Mesenchymal stem cell (in vitro differentiated cells and primary cell): ENCODE results near the gene SLC7A14.

Source experiments
- DNase-seq: peaks from one replicate; pipeline ENCODE4 v3.0.0-alpha.2; 2013
- H2AFZ ChIP-seq: one replicate; pipeline ENCODE4 v1.6.1; 2013; ENCODE audit warnings: low read depth, mild to moderate bottlenecking, control low read depth, inconsistent platforms, low read length, moderate library complexity
- H2AK5ac ChIP-seq: 2 replicates; pipeline ENCODE4 v1.6.1; 2013; ENCODE audit warnings: low read length, moderate library complexity, mild to moderate bottlenecking, inconsistent platforms; ENCODE audit not compliant: severe bottlenecking
- H2BK120ac ChIP-seq: one replicate; pipeline ENCODE4 v1.6.1; 2013; ENCODE audit warnings: low read depth, mild to moderate bottlenecking, inconsistent platforms, low read length, moderate library complexity
- H2BK12ac ChIP-seq, 2 experiments: one replicate each; pipeline ENCODE4 v1.6.1; 2013; ENCODE audit warnings: inconsistent platforms in 2 of 2, low read length in 2 of 2, mild to moderate bottlenecking in 2 of 2, moderate library complexity in 2 of 2, control low read depth in 1 of 2
- H2BK15ac ChIP-seq: one replicate; pipeline ENCODE4 v1.6.1; 2013; ENCODE audit warnings: mild to moderate bottlenecking, low read depth, inconsistent platforms; ENCODE audit not compliant: poor library complexity, severe bottlenecking
- H2BK5ac ChIP-seq: 2 replicates; pipeline ENCODE4 v1.6.1; 2013; ENCODE audit warnings: low read depth, mild to moderate bottlenecking, low read length, control low read depth, inconsistent platforms; ENCODE audit not compliant: poor library complexity, severe bottlenecking
- H3K14ac ChIP-seq, 2 experiments: one replicate each; pipeline ENCODE4 v1.6.1; 2013; ENCODE audit warnings: inconsistent platforms in 2 of 2, low read length in 2 of 2, control low read depth in 1 of 2, mild to moderate bottlenecking in 1 of 2, moderate library complexity in 1 of 2
- H3K18ac ChIP-seq, 2 experiments: one replicate each; pipeline ENCODE4 v1.6.1; 2013; ENCODE audit warnings: inconsistent platforms in 2 of 2, low read length in 2 of 2, control low read depth in 1 of 2, low read depth in 1 of 2, mild to moderate bottlenecking in 1 of 2
- H3K23ac ChIP-seq, 2 experiments: one replicate each; pipeline ENCODE4 v1.6.1; 2013; ENCODE audit warnings: inconsistent platforms in 2 of 2, low read length in 2 of 2, mild to moderate bottlenecking in 2 of 2, moderate library complexity in 2 of 2, control low read depth in 1 of 2
- H3K27ac ChIP-seq: 2 replicates; pipeline ENCODE4 v1.5.1; 2013; ENCODE audit warnings: mild to moderate bottlenecking, moderate library complexity, low read length, control low read depth, inconsistent platforms; ENCODE audit not compliant: poor library complexity, severe bottlenecking
- H3K27me3 ChIP-seq, 2 experiments: 2 replicates each; pipeline versions ENCODE4 v1.6.1 to v1.7.0; 2013; ENCODE audit warnings: low read length in 2 of 2, mild to moderate bottlenecking in 2 of 2, moderate library complexity in 2 of 2, control low read depth in 1 of 2, inconsistent platforms in 1 of 2; ENCODE audit not compliant: control insufficient read depth in 1 of 2, insufficient read depth in 1 of 2
- H3K36me3 ChIP-seq, 2 experiments: 2 replicates each; pipeline versions ENCODE4 v1.6.1 to v1.7.0; 2013; ENCODE audit warnings: low read length in 2 of 2, control low read depth in 1 of 2, inconsistent platforms in 1 of 2, low read depth in 1 of 2, mild to moderate bottlenecking in 1 of 2; ENCODE audit not compliant: insufficient read depth in 2 of 2, control insufficient read depth in 1 of 2
- H3K4ac ChIP-seq, 2 experiments: one replicate each; pipeline ENCODE4 v1.6.1; 2013; ENCODE audit warnings: inconsistent platforms in 2 of 2, low read length in 2 of 2, mild to moderate bottlenecking in 2 of 2, moderate library complexity in 2 of 2, control low read depth in 1 of 2, low read depth in 1 of 2
- H3K4me1 ChIP-seq: 2 replicates; pipeline ENCODE4 v1.6.1; 2013; ENCODE audit warnings: low read depth, low read length, control low read depth; ENCODE audit not compliant: control insufficient read depth, insufficient read depth
- H3K4me2 ChIP-seq: 2 replicates; pipeline ENCODE4 v1.6.1; 2013; ENCODE audit warnings: low read length, mild to moderate bottlenecking, inconsistent platforms; ENCODE audit not compliant: poor library complexity, severe bottlenecking
- H3K4me3 ChIP-seq, 2 experiments: 2 replicates each; pipeline versions ENCODE4 v1.5.1 to v1.7.0; 2013; ENCODE audit warnings: low read length in 2 of 2, mild to moderate bottlenecking in 2 of 2, control low read depth in 1 of 2, low read depth in 1 of 2; ENCODE audit not compliant: insufficient read depth in 1 of 2
- H3K79me1 ChIP-seq: replicated peaks from 2 replicates; pipeline ENCODE4 v1.6.1; 2013; ENCODE audit warnings: mild to moderate bottlenecking, control low read depth, low read length, inconsistent platforms; ENCODE audit not compliant: poor library complexity, severe bottlenecking
- H3K9ac ChIP-seq: 2 replicates; pipeline ENCODE4 v1.7.0; 2013; ENCODE audit warnings: mild to moderate bottlenecking, low read length, moderate library complexity
- H3K9me3 ChIP-seq: 2 replicates; pipeline ENCODE4 v1.7.0; 2013; ENCODE audit warnings: mild to moderate bottlenecking, low read length; ENCODE audit not compliant: control insufficient read depth
- H4K8ac ChIP-seq: one replicate; pipeline ENCODE4 v1.6.1; 2013; ENCODE audit warnings: inconsistent platforms, mild to moderate bottlenecking, low read length, moderate library complexity
- H4K91ac ChIP-seq: one replicate; pipeline ENCODE4 v1.6.1; 2013; ENCODE audit warnings: mild to moderate bottlenecking, low read length, inconsistent platforms
- WGBS: methylation state at CpG from one replicate; pipeline ENCODE4 v1.1.7; 2013; ENCODE audit warnings: mixed read lengths; 5-methylcytosine and 5-hydroxymethylcytosine counted together

The SLC7A14 gene

DNA sequence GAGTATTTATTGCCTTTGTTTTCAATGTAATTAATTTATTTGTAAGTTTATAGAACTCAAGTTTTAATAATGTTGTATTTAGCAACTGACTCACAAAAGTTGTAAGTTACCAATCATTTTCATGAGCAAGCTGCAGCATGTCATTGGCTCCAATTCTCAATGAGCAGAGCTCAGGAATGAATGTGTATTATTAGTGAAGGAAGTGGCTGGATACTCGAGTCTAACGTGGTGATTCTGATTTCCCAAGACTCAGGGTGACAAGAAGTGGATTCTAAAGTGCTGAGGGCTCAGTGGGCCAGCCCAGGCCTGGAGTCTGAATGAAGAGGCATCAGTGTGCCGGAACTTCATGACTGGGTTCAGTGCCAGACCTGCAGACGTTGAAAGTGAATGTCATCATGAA lies 127.6 kb downstream of the SLC7A14 start:
- WGBS = 93% methylated on average over 3 of the region's 4 CpGs
- no peak overlapping the region for H3K18ac ChIP-seq
- no peak overlapping the region for H2AFZ ChIP-seq

GRCh38 chr3:170454509-170454908 lies 131.4 kb downstream of the SLC7A14 start:
- Histone ChIP-seq H3K27ac (no peak overlapping the region), H3K4me1 (no peaks in the 10 kb centered on the region), H4K91ac (no peak overlapping the region), H2AK5ac (no peak overlapping the region), H3K14ac (no peak overlapping the region), H2BK15ac (no peak overlapping the region), H4K8ac (no peak overlapping the region), H3K4me2 (no peak overlapping the region), H3K36me3 (no peaks in the 10 kb centered on the region), H2BK12ac (no peak overlapping the region), H2AFZ (no peak overlapping the region), H3K27me3 (no peaks in the 10 kb centered on the region), H3K9me3 (no peaks in the 10 kb centered on the region), H3K4ac (no peak overlapping the region), H2BK120ac (no peak overlapping the region), H3K4me3 (no peak overlapping the region), H3K23ac (no peak overlapping the region), H3K79me1 (no peaks in the 10 kb centered on the region), H3K9ac (no peak overlapping the region), H2BK5ac (no peak overlapping the region), H3K18ac (no peak overlapping the region)
- WGBS = 83% methylated on average over 6 of the region's 6 CpGs
- DNase-seq = no peak

More for the DNA sequence above, 127.6 kb downstream of the SLC7A14 start:
- no peak overlapping the region for H2BK120ac ChIP-seq
- no peaks in the 10 kb centered on the region for H3K79me1 ChIP-seq
- H2BK15ac ChIP-seq = no peak overlapping the region
- H2AK5ac ChIP-seq = no peak overlapping the region
- DNase-seq = no peak
- H3K36me3 ChIP-seq = peaks cover 0 to 20% of the 10 kb centered on the region in 2 experiments
- H4K8ac ChIP-seq = no peak overlapping the region
- H4K91ac ChIP-seq = no peak overlapping the region
- no peak overlapping the region for H3K14ac ChIP-seq
- no peak overlapping the region for H3K9ac ChIP-seq
- no peak overlapping the region for H3K4ac ChIP-seq
- no peak overlapping the region for H2BK5ac ChIP-seq
- H3K27ac ChIP-seq = no peak overlapping the region
- no peak overlapping the region for H2BK12ac ChIP-seq
- no peak overlapping the region for H3K4me2 ChIP-seq
- H3K23ac ChIP-seq = no peak overlapping the region
- no peaks in the 10 kb centered on the region for H3K4me1 ChIP-seq
- no peaks in the 10 kb centered on the region for H3K9me3 ChIP-seq
- no peaks in the 10 kb centered on the region for H3K27me3 ChIP-seq
- no peak overlapping the region for H3K4me3 ChIP-seq

DNA sequence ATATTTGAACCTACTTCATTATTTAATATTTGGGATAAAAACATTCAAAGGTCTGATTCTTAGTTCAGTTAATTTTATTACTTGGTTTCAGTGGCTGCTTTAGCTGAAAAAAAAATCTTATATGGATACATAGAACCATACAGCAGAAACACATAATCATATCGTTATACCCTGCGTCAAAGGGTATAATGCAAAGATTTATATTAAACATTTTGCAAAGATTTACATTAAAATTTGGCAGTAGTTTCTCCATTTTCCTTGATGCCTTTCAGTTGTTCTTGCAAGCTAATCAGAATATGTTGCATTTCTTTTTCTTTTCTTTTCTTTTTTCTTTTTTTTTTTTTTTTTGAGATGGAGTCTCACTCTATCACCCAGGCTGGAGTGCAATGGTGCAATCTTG lies 135.8 kb downstream of the SLC7A14 start:
- H3K9ac ChIP-seq = no peak overlapping the region
- no peak overlapping the region for H2BK5ac ChIP-seq
- no peaks in the 10 kb centered on the region for H3K79me1 ChIP-seq
- no peak for DNase-seq
- no peaks in the 10 kb centered on the region for H3K36me3 ChIP-seq
- H2AK5ac ChIP-seq = no peak overlapping the region
- no peaks in the 10 kb centered on the region for H3K9me3 ChIP-seq
- no peak overlapping the region for H3K18ac ChIP-seq
- no peaks in the 10 kb centered on the region for H3K27me3 ChIP-seq
- H3K4me1 ChIP-seq = no peaks in the 10 kb centered on the region
- no peak overlapping the region for H2BK15ac ChIP-seq
- no peak overlapping the region for H4K8ac ChIP-seq
- H3K14ac ChIP-seq = no peak overlapping the region
- H4K91ac ChIP-seq = no peak overlapping the region
- H3K23ac ChIP-seq = no peak overlapping the region
- no peak overlapping the region for H2BK120ac ChIP-seq
- no peak overlapping the region for H3K4me2 ChIP-seq
- no peak overlapping the region for H2AFZ ChIP-seq
- no CpG with 5 or more reads among the region's 2 CpGs for WGBS
- no peak overlapping the region for H2BK12ac ChIP-seq
- H3K4ac ChIP-seq = no peak overlapping the region
- H3K27ac ChIP-seq = no peak overlapping the region
- H3K4me3 ChIP-seq = no peak overlapping the region

DNA sequence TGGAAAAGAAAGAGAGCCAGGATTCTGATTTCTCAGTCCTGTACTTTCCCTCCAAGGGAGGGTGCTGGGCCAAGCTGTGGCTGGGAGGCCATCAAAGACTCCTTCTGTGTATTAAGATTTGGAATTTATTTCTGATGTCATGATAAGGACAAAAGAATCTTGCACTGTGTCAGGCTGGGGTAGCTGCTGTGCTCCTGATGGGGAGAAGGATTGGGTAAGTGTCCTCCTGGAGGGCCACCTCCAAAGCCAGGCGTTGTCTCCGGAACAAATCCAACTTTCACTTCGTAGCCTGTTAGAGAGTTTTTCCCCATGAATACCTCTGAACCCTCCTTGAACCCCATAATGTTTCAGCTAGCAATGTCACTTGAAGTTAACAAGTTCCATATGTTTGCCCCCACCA lies 137.3 kb downstream of the SLC7A14 start:
- no peaks in the 10 kb centered on the region for H3K79me1 ChIP-seq
- H3K14ac ChIP-seq = no peak overlapping the region
- H3K9ac ChIP-seq = peak overlapping the region; percentile 77
- 98% methylated on average over 3 of the region's 3 CpGs for WGBS
- H2BK15ac ChIP-seq = no peak overlapping the region
- peak overlapping the region in 1 of 2 experiments; percentile 67 for H3K4me3 ChIP-seq
- DNase-seq = no peak
- no peak overlapping the region for H2AFZ ChIP-seq
- H3K9me3 ChIP-seq = no peaks in the 10 kb centered on the region
- H3K27ac ChIP-seq = no peak overlapping the region
- H3K4me2 ChIP-seq = no peak overlapping the region
- no peaks in the 10 kb centered on the region for H3K36me3 ChIP-seq
- H3K27me3 ChIP-seq = no peaks in the 10 kb centered on the region
- no peak overlapping the region for H3K4ac ChIP-seq
- no peak overlapping the region for H2BK12ac ChIP-seq
- no peak overlapping the region for H3K18ac ChIP-seq
- no peak overlapping the region for H3K23ac ChIP-seq
- no peak overlapping the region for H4K91ac ChIP-seq
- H4K8ac ChIP-seq = no peak overlapping the region
- no peak overlapping the region for H2BK120ac ChIP-seq
- H3K4me1 ChIP-seq = no peaks in the 10 kb centered on the region
- H2AK5ac ChIP-seq = no peak overlapping the region
- H2BK5ac ChIP-seq = no peak overlapping the region
